ENCODE results near the gene NOX5.

NOX5 gene

GRCh38 chr15:69091654-69092053 lies 77.2 kb downstream of the NOX5 start:
- peaks cover 32% of the 10 kb centered on the region for H3K27me3 Mint-ChIP-seq (ENCODE audit: low read depth)

GRCh38 chr15:69092159-69092558 lies 77.7 kb downstream of the NOX5 start:
- DNase-seq (ENCODE audit: low spot score): no peak
- Mint-ChIP-seq H3K4me3 (no peak overlapping the region), H3K9me3 (no peaks in the 10 kb centered on the region), H3K36me3 (ENCODE audit: low read depth) (no peaks in the 10 kb centered on the region), H3K27ac (no peak overlapping the region), H3K27me3 (ENCODE audit: low read depth) (peaks cover 30% of the 10 kb centered on the region), H3K4me1 (ENCODE audit: low read depth) (no peaks in the 10 kb centered on the region)

More at GRCh38 chr15:69091654-69092053, 77.2 kb downstream of the NOX5 start:
- Mint-ChIP-seq H3K4me1 (ENCODE audit: low read depth) (no peaks in the 10 kb centered on the region), H3K4me3 (no peak overlapping the region), H3K36me3 (ENCODE audit: low read depth) (no peaks in the 10 kb centered on the region), H3K27ac (no peak overlapping the region), H3K9me3 (no peaks in the 10 kb centered on the region)
- DNase-seq (ENCODE audit: low spot score): no peak

- no peak for DNase-seq (ENCODE audit: low spot score)
- Mint-ChIP-seq H3K4me3 (no peak overlapping the region), H3K9me3 (no peaks in the 10 kb centered on the region), H3K27me3 (ENCODE audit: low read depth) (peaks cover 23% of the 10 kb centered on the region), H3K27ac (no peak overlapping the region), H3K36me3 (ENCODE audit: low read depth) (no peaks in the 10 kb centered on the region), H3K4me1 (ENCODE audit: low read depth) (no peaks in the 10 kb centered on the region)
Measured at GRCh38 chr15:69093127-69093526, 78.6 kb downstream of the NOX5 start.

GRCh38 chr15:69093614-69094013 lies 79.1 kb downstream of the NOX5 start:
- H3K27ac Mint-ChIP-seq: no peak overlapping the region
- peaks cover 21% of the 10 kb centered on the region for H3K27me3 Mint-ChIP-seq (ENCODE audit: low read depth)
- no peaks in the 10 kb centered on the region for H3K9me3 Mint-ChIP-seq
- H3K4me1 Mint-ChIP-seq (ENCODE audit: low read depth): no peaks in the 10 kb centered on the region
- H3K36me3 Mint-ChIP-seq (ENCODE audit: low read depth): no peaks in the 10 kb centered on the region
- no peak for DNase-seq (ENCODE audit: low spot score)
- no peak overlapping the region for H3K4me3 Mint-ChIP-seq

GRCh38 chr15:69094124-69094921 lies 79.8 kb downstream of the NOX5 start:
- no peaks in the 10 kb centered on the region for H3K4me1 Mint-ChIP-seq (ENCODE audit: low read depth)
- no peak for DNase-seq (ENCODE audit: low spot score)
- peaks cover 18% of the 10 kb centered on the region for H3K27me3 Mint-ChIP-seq (ENCODE audit: low read depth)
- H3K27ac Mint-ChIP-seq: no peak overlapping the region
- H3K4me3 Mint-ChIP-seq: no peak overlapping the region
- H3K9me3 Mint-ChIP-seq: no peaks in the 10 kb centered on the region
- H3K36me3 Mint-ChIP-seq (ENCODE audit: low read depth): no peaks in the 10 kb centered on the region

- no peak for DNase-seq (ENCODE audit: low spot score)
- H3K27ac Mint-ChIP-seq: no peak overlapping the region
- no peaks in the 10 kb centered on the region for H3K9me3 Mint-ChIP-seq
- peaks cover 14% of the 10 kb centered on the region for H3K27me3 Mint-ChIP-seq (ENCODE audit: low read depth)
- no peaks in the 10 kb centered on the region for H3K36me3 Mint-ChIP-seq (ENCODE audit: low read depth)
- H3K4me1 Mint-ChIP-seq (ENCODE audit: low read depth): no peaks in the 10 kb centered on the region
- H3K4me3 Mint-ChIP-seq: no peak overlapping the region
Measured at GRCh38 chr15:69095274-69095673, 80.8 kb downstream of the NOX5 start.

- DNase-seq (ENCODE audit: low spot score): no peak
- H3K27me3 Mint-ChIP-seq (ENCODE audit: low read depth): peaks cover 12% of the 10 kb centered on the region
- H3K36me3 Mint-ChIP-seq (ENCODE audit: low read depth): no peaks in the 10 kb centered on the region
- no peak overlapping the region for H3K27ac Mint-ChIP-seq
- H3K9me3 Mint-ChIP-seq: no peaks in the 10 kb centered on the region
- no peaks in the 10 kb centered on the region for H3K4me1 Mint-ChIP-seq (ENCODE audit: low read depth)
- H3K4me3 Mint-ChIP-seq: no peak overlapping the region
Measured at GRCh38 chr15:69096196-69096595, 81.7 kb downstream of the NOX5 start.

- Mint-ChIP-seq H3K36me3 (ENCODE audit: low read depth) (no peaks in the 10 kb centered on the region), H3K4me1 (ENCODE audit: low read depth) (no peaks in the 10 kb centered on the region), H3K27me3 (ENCODE audit: low read depth) (peaks cover 10% of the 10 kb centered on the region), H3K9me3 (no peaks in the 10 kb centered on the region), H3K4me3 (no peak overlapping the region), H3K27ac (no peak overlapping the region)
- no peak for DNase-seq (ENCODE audit: low spot score)
Measured at GRCh38 chr15:69096626-69097025, 82.1 kb downstream of the NOX5 start.

- H3K36me3 Mint-ChIP-seq (ENCODE audit: low read depth): no peaks in the 10 kb centered on the region
- H3K27ac Mint-ChIP-seq: no peak overlapping the region
- H3K4me3 Mint-ChIP-seq: no peak overlapping the region
- no peaks in the 10 kb centered on the region for H3K9me3 Mint-ChIP-seq
- DNase-seq (ENCODE audit: low spot score): no peak
- peaks cover 13% of the 10 kb centered on the region for H3K27me3 Mint-ChIP-seq (ENCODE audit: low read depth)
- no peaks in the 10 kb centered on the region for H3K4me1 Mint-ChIP-seq (ENCODE audit: low read depth)
Measured at GRCh38 chr15:69098771-69099170, 84.3 kb downstream of the NOX5 start.

GRCh38 chr15:69099941-69100340 lies 85.4 kb downstream of the NOX5 start:
- Mint-ChIP-seq H3K9me3 (no peaks in the 10 kb centered on the region), H3K27ac (no peak overlapping the region), H3K27me3 (ENCODE audit: low read depth) (peaks cover 11% of the 10 kb centered on the region), H3K4me1 (ENCODE audit: low read depth) (peaks cover 6% of the 10 kb centered on the region), H3K4me3 (no peak overlapping the region), H3K36me3 (ENCODE audit: low read depth) (no peaks in the 10 kb centered on the region)
- no peak for DNase-seq (ENCODE audit: low spot score)

- peaks cover 9% of the 10 kb centered on the region for H3K27me3 Mint-ChIP-seq (ENCODE audit: low read depth)
- H3K27ac Mint-ChIP-seq: no peak overlapping the region
- no peaks in the 10 kb centered on the region for H3K36me3 Mint-ChIP-seq (ENCODE audit: low read depth)
- H3K4me1 Mint-ChIP-seq (ENCODE audit: low read depth): peaks cover 6% of the 10 kb centered on the region
- DNase-seq (ENCODE audit: low spot score): no peak
- no peak overlapping the region for H3K4me3 Mint-ChIP-seq
- H3K9me3 Mint-ChIP-seq: no peaks in the 10 kb centered on the region
Measured at GRCh38 chr15:69100821-69101220, 86.3 kb downstream of the NOX5 start.

GRCh38 chr15:69104050-69104750 lies 89.7 kb downstream of the NOX5 start:
- Mint-ChIP-seq H3K36me3 (ENCODE audit: low read depth) (no peaks in the 10 kb centered on the region), H3K4me1 (ENCODE audit: low read depth) (peaks cover 15% of the 10 kb centered on the region)
- DNase-seq (ENCODE audit: low spot score): no peak

GRCh38 chr15:69105451-69105985 lies 91.0 kb downstream of the NOX5 start:
- Mint-ChIP-seq H3K27me3 (ENCODE audit: low read depth) (peaks cover 28% of the 10 kb centered on the region), H3K9me3 (no peaks in the 10 kb centered on the region), H3K27ac (no peak overlapping the region), H3K4me3 (no peak overlapping the region), H3K4me1 (ENCODE audit: low read depth) (peaks cover 15% of the 10 kb centered on the region), H3K36me3 (ENCODE audit: low read depth) (no peaks in the 10 kb centered on the region)
- DNase-seq (ENCODE audit: low spot score): no peak

More at GRCh38 chr15:69104050-69104750, 89.7 kb downstream of the NOX5 start:
- no peak overlapping the region for H3K4me3 Mint-ChIP-seq
- no peak overlapping the region for H3K27ac Mint-ChIP-seq
- peaks cover 21% of the 10 kb centered on the region for H3K27me3 Mint-ChIP-seq (ENCODE audit: low read depth)
- H3K9me3 Mint-ChIP-seq: no peaks in the 10 kb centered on the region

GRCh38 chr15:69107025-69107620 lies 92.6 kb downstream of the NOX5 start:
- Mint-ChIP-seq H3K9me3 (no peaks in the 10 kb centered on the region), H3K27ac (no peak overlapping the region), H3K4me3 (no peak overlapping the region), H3K4me1 (ENCODE audit: low read depth) (peaks cover 15% of the 10 kb centered on the region), H3K36me3 (ENCODE audit: low read depth) (no peaks in the 10 kb centered on the region), H3K27me3 (ENCODE audit: low read depth) (peaks cover 28% of the 10 kb centered on the region)
- DNase-seq (ENCODE audit: low spot score): peak; percentile 4

All from T-helper 2 cell treated with Interferon-gamma antibody and Interleukin-4, amounts not matched to agents 5 μg/mL and 100 μg/mL, for 36 hours (primary cell).